Measurements from ENCODE around the gene TP53. TPM values are rescaled to one million over a fixed set of nuclear protein-coding genes. Genes with fewer than 3 reads are reported as not detected.

Gene TP53
- polyA plus RNA-seq, 1 of the 3 experiments (the other 2 are of a cell fraction) = 62.6 TPM

DNA sequence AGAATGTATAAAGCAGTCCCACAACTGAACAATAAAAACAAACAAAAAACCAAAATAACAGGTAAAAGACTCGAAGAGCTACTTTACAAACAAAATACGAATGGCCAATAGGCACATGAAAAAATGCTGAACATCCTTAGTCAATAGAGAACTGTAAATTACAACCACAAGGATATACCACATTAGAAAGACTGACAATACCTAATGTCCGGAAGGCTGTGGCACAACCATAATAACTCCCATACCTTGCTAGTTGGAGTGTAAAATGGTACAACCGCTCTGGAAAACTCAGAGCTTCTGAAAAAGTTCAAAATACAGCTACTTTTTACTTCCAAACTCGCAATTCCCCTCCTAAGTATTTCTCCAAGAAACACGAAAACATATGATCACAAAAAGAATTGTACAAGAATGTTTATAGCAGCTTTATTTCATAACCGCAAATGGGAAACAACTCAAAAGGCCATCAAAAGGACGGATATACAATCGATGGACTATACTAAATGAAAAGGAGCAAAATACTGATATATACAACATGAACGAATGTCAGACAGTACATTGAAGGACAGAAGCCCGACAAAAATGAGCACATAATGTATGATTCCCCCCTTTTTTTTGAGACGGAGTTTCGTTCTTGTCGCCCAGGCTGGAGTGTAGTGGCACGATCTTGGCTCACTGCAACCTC, 2.3 kb downstream of the TP53 start (continued):
- no peak for TF ChIP-seq PBX3 (IDR thresholded peaks at IDR 0.05)
- no peak for TF ChIP-seq GATA2 (CRISPR knock-in tag; IDR thresholded peaks at IDR 0.05)
- no peak for TF ChIP-seq FOXM1 (IDR thresholded peaks at IDR 0.05; ENCODE audit: low read depth)

DNA sequence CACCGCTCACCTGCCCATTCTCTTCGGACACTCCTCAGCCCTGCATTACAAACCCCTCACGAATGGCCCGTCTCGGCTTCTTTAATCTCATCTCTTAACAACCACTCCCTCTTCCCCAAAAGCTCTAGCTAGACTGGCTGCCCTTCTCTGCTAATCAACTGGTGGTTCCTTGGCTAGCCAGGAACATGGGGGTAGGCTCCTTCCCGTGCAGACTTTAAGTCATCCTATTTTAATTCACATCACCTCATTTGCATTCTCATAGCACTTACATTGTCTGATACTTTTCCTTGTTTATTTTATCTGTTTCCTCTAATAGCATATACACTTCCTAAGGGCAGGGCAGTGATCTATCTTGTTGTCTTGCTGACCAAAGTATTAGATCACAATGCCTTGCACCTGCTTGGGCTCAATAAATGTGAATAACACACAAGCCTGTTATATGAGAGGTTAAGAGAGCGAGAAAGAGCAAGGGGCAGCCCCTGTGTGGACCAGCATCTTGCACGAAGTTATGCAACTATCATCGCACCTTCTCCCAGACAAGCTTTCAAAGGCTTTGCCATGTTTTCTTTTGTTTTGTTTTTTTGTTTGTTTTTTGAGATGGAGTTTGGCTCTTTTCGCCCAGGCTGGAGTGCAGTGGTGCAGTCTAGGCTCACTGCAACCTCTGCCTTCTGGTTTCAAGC, 9.8 kb downstream of the TP53 start:
- H3K79me2 ChIP-seq (ENCODE audit: insufficient read depth) = peaks cover 54% of the 10 kb centered on the region
- no peaks in the 10 kb centered on the region for H3K9me2 ChIP-seq
- H3K4me3 ChIP-seq (ENCODE audit: low read depth in 2 of 2, low read length in 1 of 2) = no peak overlapping the region
- no peaks in the 10 kb centered on the region for H3F3A ChIP-seq (replicated peaks; ENCODE audit: insufficient read depth)
- no peak overlapping the region for H3K4me2 ChIP-seq
- no peaks in the 10 kb centered on the region for H3K9me3 ChIP-seq
- no peaks in the 10 kb centered on the region for H3K27me3 ChIP-seq (ENCODE audit: insufficient read depth)
- H3K27ac ChIP-seq (ENCODE audit: low read depth in 2 of 2, low read length in 1 of 2) = no peak overlapping the region
- WGBS (ENCODE audit: low lambda C conversion rate) = 94% methylated on average over 10 of the region's 10 CpGs
- TF ChIP-seq NFIC (IDR thresholded peaks at IDR 0.05; ENCODE audit: borderline replicate concordance) (no peak), MXI1 (IDR thresholded peaks at IDR 0.05; ENCODE audit: low read depth, low read length) (no peak), MEF2A (IDR thresholded peaks at IDR 0.05; ENCODE audit: borderline replicate concordance, low read depth) (no peak), FOXJ3 (CRISPR knock-in tag; IDR thresholded peaks at IDR 0.05) (no peak), PBX3 (IDR thresholded peaks at IDR 0.05) (no peak), GABPA (IDR thresholded peaks at IDR 0.05; ENCODE audit: low read depth) (no peak), FOSL2 (IDR thresholded peaks at IDR 0.05; ENCODE audit: borderline replicate concordance, low read depth) (no peak), RXRA (IDR thresholded peaks at IDR 0.05; ENCODE audit: borderline replicate concordance, low read depth) (no peak), TAF1 (IDR thresholded peaks at IDR 0.05; ENCODE audit: borderline replicate concordance, low read depth, low read length) (no peak), EZH2phosphoT487 (IDR thresholded peaks at IDR 0.05; ENCODE audit: borderline replicate concordance, low read depth) (no peak), REST (IDR thresholded peaks at IDR 0.05; ENCODE audit: low read depth, low read length) (no peak), ZBTB33 (IDR thresholded peaks at IDR 0.05; ENCODE audit: borderline replicate concordance, low read depth) (no peak), MAX (IDR thresholded peaks at IDR 0.05; ENCODE audit: low read depth) (no peak), ELF1 (IDR thresholded peaks at IDR 0.05) (no peak), RFX5 (IDR thresholded peaks at IDR 0.05; ENCODE audit: low read length) (no peak), USF1 (IDR thresholded peaks at IDR 0.05; ENCODE audit: borderline replicate concordance, low read depth) (no peak), CHD2 (IDR thresholded peaks at IDR 0.05; ENCODE audit: low read length, partially characterized antibody) (no peak)
- DNase-seq = no peak
- H3K4me1 ChIP-seq (ENCODE audit: control insufficient read depth in 1 of 2, insufficient read depth in 2 of 2, low read depth in 1 of 2, low read length in 1 of 2) = no peaks in the 10 kb centered on the region
- H4K20me1 ChIP-seq (ENCODE audit: insufficient read depth) = no peaks in the 10 kb centered on the region; the same call in 1 of the 2 replicates
- ChIA-PET CTCF (interaction anchor here (0.9 to 1.4 kb wide), 4 partner anchors 10 to 88 kb away, joined by 3 to 4 read pairs (median 3); partner anchors contain the start of gene WRAP53), POLR2A (no interaction called here)
- no peak overlapping the region for H3K9ac ChIP-seq
- no peak overlapping the region for H2AFZ ChIP-seq (ENCODE audit: low read depth)
- peaks cover 27 to 33% of the 10 kb centered on the region in 2 experiments for H3K36me3 ChIP-seq (replicated peaks in 1 of 2; ENCODE audit: control insufficient read depth in 1 of 2, insufficient read depth in 2 of 2, low read length in 1 of 2)

All from SK-N-SH (cell line).